B cell (primary cell): ENCODE data around the gene DYNLL1. TPM values are rescaled to one million over a fixed set of nuclear protein-coding genes. Genes with fewer than 3 reads are reported as not detected.
"Not testable (repeated sequence)": the region's sequence is repeated elsewhere in the genome, so short reads cannot be mapped to it uniquely, and the experiment has no call there.

Experiments used
- ATAC-seq: fragments of 200-7000 bp; cut with Tn5 transposase; one replicate; pipeline ENCODE4 v1.10.0; 2021; ENCODE audit warnings: low read depth, mild to moderate bottlenecking, moderate number of reproducible peaks, moderate library complexity
- CTCF ChIA-PET: fragments of 350-600 bp; sonication (Branson Sonifier 250); formaldehyde crosslinking; loops from one replicate; lab custom pipeline; 2021; ENCODE audit warnings: antibody characterized with exemption, inconsistent platforms; lab: Charles Lee
- POLR2A ChIA-PET: fragments of 350-600 bp; sonication (Branson Sonifier 250); formaldehyde crosslinking; loops from one replicate; lab custom pipeline; 2021; ENCODE audit warnings: antibody characterized with exemption; lab: Charles Lee
- DNase-seq: peaks from one replicate; pipeline ENCODE4 v3.0.0; 2013
- H2AFZ ChIP-seq: 2 replicates; pipeline ENCODE4 v1.6.1; 2012; ENCODE audit warnings: mild to moderate bottlenecking, low read depth, low read length; ENCODE audit not compliant: insufficient read depth, poor library complexity, severe bottlenecking
- H3K27ac ChIP-seq, 2 donors: 1 replicate in 1 of 2; 2 replicates in 1 of 2; pipeline ENCODE4 v1.5.1; 2012 to 2013; ENCODE audit warnings: low read length in 2 of 2, mild to moderate bottlenecking in 2 of 2, moderate library complexity in 1 of 2
- H3K27me3 ChIP-seq, 4 experiments: fragments of 200-600 bp in 1 of 4; sonication (generic) in 1 of 4; replicated peaks in 1 of 4; 1 replicate in 2 of 4; 2 replicates in 2 of 4; pipeline versions ENCODE4 v1.6.1 to v1.7.0; 2013 to 2016; ENCODE audit warnings: low read length in 3 of 4, mild to moderate bottlenecking in 2 of 4, mixed read lengths in 1 of 4, moderate library complexity in 1 of 4; ENCODE audit not compliant: insufficient read depth in 4 of 4, control insufficient read depth in 3 of 4; ENCODE audit errors: control extremely low read depth in 1 of 4
- H3K36me3 ChIP-seq, 2 experiments: replicated peaks in 1 of 2; 1 replicate in 1 of 2; 2 replicates in 1 of 2; pipeline versions ENCODE4 v1.6.1 to v1.7.1; 2013; ENCODE audit warnings: low read length in 1 of 2; ENCODE audit not compliant: insufficient read depth in 2 of 2, control insufficient read depth in 1 of 2; ENCODE audit errors: control extremely low read depth in 1 of 2, extremely low read depth in 1 of 2
- H3K4me1 ChIP-seq, 2 donors: fragments of 200-600 bp in 1 of 2; sonication (generic) in 1 of 2; 1 replicate in 1 of 2; 2 replicates in 1 of 2; pipeline versions ENCODE4 v1.5.1 to v1.6.1; 2013 to 2017; ENCODE audit warnings: low read length in 2 of 2; ENCODE audit not compliant: control insufficient read depth in 2 of 2, insufficient read depth in 2 of 2
- H3K4me2 ChIP-seq: replicated peaks from 2 replicates; pipeline ENCODE3; 2012; ENCODE audit warnings: mild to moderate bottlenecking, low read depth, low read length; ENCODE audit not compliant: poor library complexity, severe bottlenecking
- H3K4me3 ChIP-seq, 5 experiments: fragments of 200-600 bp in 1 of 5; sonication (generic) in 1 of 5; 1 replicate in 3 of 5; 2 replicates in 2 of 5; pipeline versions ENCODE4 v1.5.1 to v1.7.0; 2011 to 2016; ENCODE audit warnings: low read length in 4 of 5, mild to moderate bottlenecking in 4 of 5, low read depth in 2 of 5, control low read depth in 1 of 5, moderate library complexity in 1 of 5; ENCODE audit not compliant: insufficient read depth in 1 of 5; ENCODE audit errors: control extremely low read depth in 1 of 5, extremely low read depth in 1 of 5
- H3K79me2 ChIP-seq: fragments of 200-600 bp; sonication (generic); one replicate; pipeline ENCODE4 v1.6.0; 2016; ENCODE audit warnings: low read length; ENCODE audit not compliant: control insufficient read depth, insufficient read depth
- H3K9ac ChIP-seq: fragments of 200-600 bp; sonication (generic); 2 replicates; pipeline ENCODE4 v1.6.1; 2017; ENCODE audit warnings: mild to moderate bottlenecking, low read length, moderate library complexity
- H3K9me3 ChIP-seq, 3 donors: one replicate each; pipeline versions ENCODE4 v1.6.1 to v1.7.1; 2013; ENCODE audit warnings: low read length in 2 of 3; ENCODE audit not compliant: control insufficient read depth in 2 of 3, insufficient read depth in 1 of 3; ENCODE audit errors: control extremely low read depth in 1 of 3
- H4K20me1 ChIP-seq: 2 replicates; pipeline ENCODE4 v1.6.0; 2012; ENCODE audit warnings: mild to moderate bottlenecking, low read length; ENCODE audit not compliant: insufficient read depth, control insufficient read depth, poor library complexity, severe bottlenecking
- H3K27ac Mint-ChIP-seq: one replicate; pipeline ENCODE4 v1.8.0; 2021; ENCODE audit warnings: mixed read lengths
- H3K27me3 Mint-ChIP-seq: one replicate; pipeline ENCODE4 v1.8.0; 2021; ENCODE audit warnings: mixed read lengths
- H3K4me1 Mint-ChIP-seq: one replicate; pipeline ENCODE4 v1.8.0; 2021; ENCODE audit warnings: mixed read lengths
- H3K4me3 Mint-ChIP-seq: one replicate; pipeline ENCODE4 v1.8.0; 2021; ENCODE audit warnings: mixed read lengths
- H3K9me3 Mint-ChIP-seq: one replicate; pipeline ENCODE4 v1.8.0; 2022; ENCODE audit warnings: mixed read lengths; ENCODE audit not compliant: insufficient read depth
- EZH2 ChIP-seq: IDR thresholded peaks from 2 replicates; pipeline ENCODE4 v1.6.1; 2012; ENCODE audit warnings: borderline replicate concordance, low read depth, mild to moderate bottlenecking, moderate library complexity, low read length; ENCODE audit not compliant: insufficient read depth, poor library complexity, severe bottlenecking
- WGBS: methylation state at CpG from one replicate; pipeline ENCODE4 v1.1.5; 2013; ENCODE audit warnings: missing lambda C conversion rate; ENCODE audit not compliant: insufficient coverage; 5-methylcytosine and 5-hydroxymethylcytosine counted together
- intact Hi-C: fragments of 100-400 bp; cut with micrococcal nuclease; formaldehyde crosslinking; loops from one replicate; pipeline ENCODE4 v1.10.0; 2022
- polyA plus RNA-seq: library from polyadenylated mRNA; depleted of rRNA; stranded (reverse); fragments of >200 nt; gene quantifications from 2 replicates; pipeline ENCODE4 v1.2.3, GENCODE V29; 2012
- total RNA-seq, 2 donors: library from RNA; stranded (reverse); fragments of 120-200 nt in 1 of 2; gene quantifications; 1 replicate in 1 of 2; 2 replicates in 1 of 2; pipeline versions ENCODE4 v1.2.3 to v1.2.4, GENCODE V29; 2013 to 2022
- TF ChIP-seq, protein P1 (sequence below): fragments of 200-600 bp; IDR thresholded peaks from one replicate; pipeline ENCODE4 v1.8.0; 2022; ENCODE audit warnings: antibody characterized with exemption, mild to moderate bottlenecking

DYNLL1 gene
- total and polyA plus RNA-seq, 2 donors (not counting 1 experiment from before 2014, with no cell fraction given), result 116 to 132 TPM

- H3K79me2 ChIP-seq, result no peaks in the 10 kb centered on the region
- no peaks in the 10 kb centered on the region for H3K27me3 ChIP-seq
- TF ChIP-seq, protein P1, sequence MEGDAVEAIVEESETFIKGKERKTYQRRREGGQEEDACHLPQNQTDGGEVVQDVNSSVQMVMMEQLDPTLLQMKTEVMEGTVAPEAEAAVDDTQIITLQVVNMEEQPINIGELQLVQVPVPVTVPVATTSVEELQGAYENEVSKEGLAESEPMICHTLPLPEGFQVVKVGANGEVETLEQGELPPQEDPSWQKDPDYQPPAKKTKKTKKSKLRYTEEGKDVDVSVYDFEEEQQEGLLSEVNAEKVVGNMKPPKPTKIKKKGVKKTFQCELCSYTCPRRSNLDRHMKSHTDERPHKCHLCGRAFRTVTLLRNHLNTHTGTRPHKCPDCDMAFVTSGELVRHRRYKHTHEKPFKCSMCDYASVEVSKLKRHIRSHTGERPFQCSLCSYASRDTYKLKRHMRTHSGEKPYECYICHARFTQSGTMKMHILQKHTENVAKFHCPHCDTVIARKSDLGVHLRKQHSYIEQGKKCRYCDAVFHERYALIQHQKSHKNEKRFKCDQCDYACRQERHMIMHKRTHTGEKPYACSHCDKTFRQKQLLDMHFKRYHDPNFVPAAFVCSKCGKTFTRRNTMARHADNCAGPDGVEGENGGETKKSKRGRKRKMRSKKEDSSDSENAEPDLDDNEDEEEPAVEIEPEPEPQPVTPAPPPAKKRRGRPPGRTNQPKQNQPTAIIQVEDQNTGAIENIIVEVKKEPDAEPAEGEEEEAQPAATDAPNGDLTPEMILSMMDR, result no peak
- TF ChIP-seq EZH2, result no peak
- H3K27ac Mint-ChIP-seq, result no peak overlapping the region
- no peak for DNase-seq
- H3K9ac ChIP-seq, result no peak overlapping the region
- peaks cover 8 to 40% of the 10 kb centered on the region in 2 experiments for H3K36me3 ChIP-seq
- no peak overlapping the region for H3K27ac ChIP-seq
- CTCF ChIA-PET, result interaction anchor here (1.7 kb wide), 1 partner anchor 17 kb away, joined by 6 read pairs; no protein-coding TSS in a partner anchor
- no peaks in the 10 kb centered on the region for H4K20me1 ChIP-seq
- H3K4me1 ChIP-seq, result no peaks in the 10 kb centered on the region
- H3K4me1 Mint-ChIP-seq, result no peaks in the 10 kb centered on the region
- intact Hi-C loops, result no loop called here
- 87% methylated on average over 3 of the region's 7 CpGs for WGBS
- no peak overlapping the region for H2AFZ ChIP-seq
- no peaks in the 10 kb centered on the region for H3K9me3 ChIP-seq
- H3K4me2 ChIP-seq, result no peak overlapping the region
- no peaks in the 10 kb centered on the region for H3K27me3 Mint-ChIP-seq
- no peak overlapping the region for H3K4me3 ChIP-seq
- H3K4me3 Mint-ChIP-seq, result no peak overlapping the region
- H3K9me3 Mint-ChIP-seq, result no peaks in the 10 kb centered on the region
- POLR2A ChIA-PET, result no interaction called here
- ATAC-seq, result no peak
Measured at GRCh38 chr12:120514002-120514401, 18.1 kb downstream of the DYNLL1 start.

DNA sequence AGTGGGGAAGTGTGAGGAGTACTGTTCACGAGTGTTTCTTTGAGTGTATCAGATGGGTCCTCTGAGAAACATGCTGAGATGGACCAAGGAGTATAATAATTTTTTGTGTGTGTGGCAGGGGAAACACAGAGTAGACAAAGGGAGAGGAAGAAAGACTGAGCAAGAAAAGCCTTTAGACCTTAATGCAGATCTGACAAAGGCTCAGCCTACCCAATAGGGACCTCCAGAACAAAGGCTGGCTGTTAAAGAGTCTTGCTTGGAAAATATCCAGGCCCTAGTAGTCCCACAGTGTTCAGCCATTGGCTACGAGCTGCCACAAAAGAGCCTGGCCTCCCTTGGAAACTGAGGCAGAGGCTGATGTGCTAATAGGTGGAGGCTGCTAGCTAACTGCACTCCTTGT lies 19.6 kb downstream of the DYNLL1 start:
- H3K9ac ChIP-seq, result no peak overlapping the region
- WGBS, result 100% methylated on average over 2 of the region's 2 CpGs
- no peak for TF ChIP-seq EZH2
- DNase-seq (no peak), ATAC-seq (no peak)
- H2AFZ ChIP-seq, result no peak overlapping the region
- CTCF ChIA-PET, result interaction anchor here (0.8 kb wide), 2 partner anchors 49 to 438 kb away, joined by 3 read pairs; no protein-coding TSS in a partner anchor
- H3K4me2 ChIP-seq, result no peak overlapping the region
- no peaks in the 10 kb centered on the region for H3K27me3 Mint-ChIP-seq
- no peaks in the 10 kb centered on the region for H3K9me3 ChIP-seq
- no peaks in the 10 kb centered on the region for H3K79me2 ChIP-seq
- H3K27ac Mint-ChIP-seq, result no peak overlapping the region
- no peaks in the 10 kb centered on the region for H4K20me1 ChIP-seq
- H3K36me3 ChIP-seq, result peaks cover 7 to 32% of the 10 kb centered on the region in 2 experiments
- no peaks in the 10 kb centered on the region for H3K27me3 ChIP-seq
- POLR2A ChIA-PET, result no interaction called here
- H3K4me3 ChIP-seq, result no peak overlapping the region
- intact Hi-C loops, result no loop called here
- no peaks in the 10 kb centered on the region for H3K4me1 Mint-ChIP-seq
- H3K4me1 ChIP-seq, result no peaks in the 10 kb centered on the region
- no peak overlapping the region for H3K27ac ChIP-seq
- no peak overlapping the region for H3K4me3 Mint-ChIP-seq
- no peaks in the 10 kb centered on the region for H3K9me3 Mint-ChIP-seq

GRCh38 chr12:120519324-120519723 lies 23.4 kb downstream of the DYNLL1 start:
- H3K27ac Mint-ChIP-seq, H3K9ac ChIP-seq, H3K4me3 ChIP-seq, H3K4me1 Mint-ChIP-seq, H3K9me3 Mint-ChIP-seq, H3K27me3 ChIP-seq, ATAC-seq, H3K79me2 ChIP-seq, DNase-seq, intact Hi-C loops, H3K9me3 ChIP-seq, CTCF ChIA-PET, H2AFZ ChIP-seq, H3K27ac ChIP-seq, H3K27me3 Mint-ChIP-seq, H3K4me3 Mint-ChIP-seq, H3K4me1 ChIP-seq, H3K4me2 ChIP-seq, H4K20me1 ChIP-seq: not testable (repeated sequence)
- peaks cover 3 to 13% of the 10 kb centered on the region in 2 experiments for H3K36me3 ChIP-seq
- WGBS, result 100% methylated on average over 4 of the region's 8 CpGs
- POLR2A ChIA-PET, result interaction anchor here (0.6 kb wide), 1 partner anchor 9 kb away, joined by 9 read pairs; no protein-coding TSS in a partner anchor
